ENCODE measurements around the gene SLC38A7. TPM values are rescaled to one million over a fixed set of nuclear protein-coding genes. Genes with fewer than 3 reads are reported as not detected.

Gene SLC38A7
- total and polyA plus RNA-seq, 2 donors (not counting 3 experiments of a cell fraction or from before 2014, with no cell fraction given) = 33.2 to 44.4 TPM

GRCh38 chr16:58670946-58671583 is 13.5 kb downstream of the SLC38A7 start:
- dilution Hi-C loops (cut with MboI; ENCODE audit: extremely low pct_ligation_motif_present, low sequenced_read_pairs) = no loop called here

More at GRCh38 chr16:58670946-58671583, 13.5 kb downstream of the SLC38A7 start:
- ChIA-PET CTCF (interaction anchor here (1.0 to 1.5 kb wide), 2 partner anchors 10 to 85 kb away, joined by 3 read pairs; no protein-coding TSS in a partner anchor), POLR2A (no interaction called here)
- Histone ChIP-seq H3K9me3 (replicated peaks; ENCODE audit: control insufficient read depth, insufficient read depth, low read length) (no peaks in the 10 kb centered on the region), H3K4me3 (replicated peaks in 1 of 3; ENCODE audit: insufficient read depth in 1 of 3, low read depth in 1 of 3, low read length in 3 of 3) (no peak overlapping the region), H3K27me3 (ENCODE audit: control insufficient read depth in 2 of 2, insufficient read depth in 2 of 2, low read length in 2 of 2) (no peaks in the 10 kb centered on the region), H3K4me2 (ENCODE audit: insufficient read depth, low read length) (no peak overlapping the region), H3K79me2 (ENCODE audit: control insufficient read depth, insufficient read depth, low read length) (no peaks in the 10 kb centered on the region), H4K20me1 (replicated peaks; ENCODE audit: control insufficient read depth, extremely low read depth, insufficient read depth, low read length) (no peaks in the 10 kb centered on the region), H3K4me1 (ENCODE audit: control insufficient read depth, extremely low read depth, insufficient read depth, low read length) (no peaks in the 10 kb centered on the region), H3K9ac (replicated peaks; ENCODE audit: extremely low read depth, insufficient read depth, low read length) (no peak overlapping the region), H3K27ac (ENCODE audit: insufficient read depth, low read depth, low read length) (no peak overlapping the region), H2AFZ (ENCODE audit: low read depth, low read length) (no peak overlapping the region), H3K36me3 (ENCODE audit: control insufficient read depth in 2 of 2, extremely low read depth in 1 of 2, insufficient read depth in 2 of 2, low read length in 2 of 2) (peaks cover 7 to 26% of the 10 kb centered on the region in 2 experiments), H3K9me1 (replicated peaks; ENCODE audit: control insufficient read depth, extremely low read depth, insufficient read depth, low read length) (no peaks in the 10 kb centered on the region)
- FAIRE-seq (no peak), DNase-seq (ENCODE audit: low read depth, low spot score) (no peak)
- no TSS peak for BruUV-seq (replicated peaks)
- TF ChIP-seq FOS (IDR thresholded peaks at IDR 0.05; ENCODE audit: borderline replicate concordance, insufficient read depth, low read length) = no peak
- TF ChIP-seq MYC (IDR thresholded peaks at IDR 0.05; ENCODE audit: low read depth, low read length) = no peak
- no peak for TF ChIP-seq MAX (IDR thresholded peaks at IDR 0.05; ENCODE audit: insufficient read depth, insufficient read length)
- TF ChIP-seq POLR2AphosphoS5 (IDR thresholded peaks at IDR 0.05; ENCODE audit: insufficient read depth, low read depth, low read length) = no peak
- TF ChIP-seq JUN (IDR thresholded peaks at IDR 0.05; ENCODE audit: borderline replicate concordance, insufficient read depth, insufficient read length, low read depth) = no peak
- no peak for TF ChIP-seq POLR2A (IDR thresholded peaks at IDR 0.05; ENCODE audit: low read depth, low read length)
- TF ChIP-seq GATA2 (IDR thresholded peaks at IDR 0.05; ENCODE audit: insufficient read depth, insufficient read length, low read depth, low read length) = no peak
- TF ChIP-seq CTCF (IDR thresholded peaks at IDR 0.05; ENCODE audit: extremely low read depth in 1 of 2, insufficient read depth in 1 of 2, low read depth in 1 of 2, low read length in 2 of 2) = no peak
- no peak for TF ChIP-seq EZH2 (IDR thresholded peaks at IDR 0.05; ENCODE audit: borderline replicate concordance, low read depth, low read length, severe bottlenecking)
- intact Hi-C loops (cut with micrococcal nuclease) = no loop called here

Data from endothelial cell of umbilical vein (primary cell).